K562 (cell line): ENCODE data around the gene TRMT2A. TPM values are rescaled to one million over a fixed set of nuclear protein-coding genes. Genes with fewer than 3 reads are reported as not detected.
A peak's percentile ranks its signal among the peaks of the same experiment; 100 is the strongest.

ENCODE experiments used
- ATF7 ChIP-seq: fragments of 450-650 bp; IDR thresholded peaks from 2 replicates; pipeline ENCODE4 v1.7.1; 2014; ENCODE audit warnings: mild to moderate bottlenecking, moderate library complexity
- CCNT2 ChIP-seq: IDR thresholded peaks from 2 replicates; pipeline ENCODE4 v1.6.1; 2011; ENCODE audit warnings: borderline replicate concordance, low read depth, mild to moderate bottlenecking, moderate library complexity, mixed read lengths, low read length; ENCODE audit not compliant: insufficient read length; ENCODE audit errors: extremely low read depth
- E2F6 ChIP-seq, 2 experiments: IDR thresholded peaks; 2 replicates each; pipeline ENCODE4 v1.6.1; 2011; ENCODE audit warnings: borderline replicate concordance in 1 of 2, control low read depth in 1 of 2, low read depth in 1 of 2, low read length in 1 of 2, mild to moderate bottlenecking in 1 of 2, mixed read lengths in 1 of 2, moderate library complexity in 1 of 2; ENCODE audit not compliant: insufficient read depth in 1 of 2, insufficient read length in 1 of 2, poor library complexity in 1 of 2, severe bottlenecking in 1 of 2; ENCODE audit errors: extremely low read depth in 1 of 2
- HMGXB4 ChIP-seq: sonication (generic); formaldehyde crosslinking; IDR thresholded peaks from 2 replicates; pipeline ENCODE4 v1.8.1; 2023; ENCODE audit warnings: mild to moderate bottlenecking, missing genetic modification reagents
- KAT7 ChIP-seq: sonication (generic); formaldehyde crosslinking; IDR thresholded peaks from 2 replicates; pipeline ENCODE4 v1.8.0; 2022; ENCODE audit warnings: missing genetic modification reagents, mild to moderate bottlenecking, borderline replicate concordance
- KDM2B ChIP-seq: fragments of 250-450 bp; sonication (Bioruptor Pico); IDR thresholded peaks from 2 replicates; pipeline ENCODE4 v1.8.0; 2021; ENCODE audit warnings: mild to moderate bottlenecking, moderate library complexity
- KLF1 ChIP-seq: fragments of 450-650 bp; IDR thresholded peaks from 2 replicates; pipeline ENCODE4 v1.6.1; 2016; ENCODE audit warnings: missing genetic modification characterization, missing compliant biosample characterization
- MAFK ChIP-seq: IDR thresholded peaks from 2 replicates; pipeline ENCODE4 v1.6.1; 2011; ENCODE audit warnings: low read length, improper control_type of control experiment
- MCM5 ChIP-seq: fragments of 450-650 bp; IDR thresholded peaks from 2 replicates; pipeline ENCODE4 v1.6.1; 2016; ENCODE audit warnings: low read depth
- SIX5 ChIP-seq, 2 experiments: IDR thresholded peaks; 2 replicates each; pipeline ENCODE4 v1.6.1; 2011; ENCODE audit warnings: low read length in 2 of 2, borderline replicate concordance in 1 of 2, low read depth in 1 of 2, mild to moderate bottlenecking in 1 of 2, moderate library complexity in 1 of 2; ENCODE audit not compliant: insufficient read depth in 1 of 2
- TBL1XR1 ChIP-seq, 2 experiments: IDR thresholded peaks; 2 replicates each; pipeline ENCODE4 v1.6.1; 2012; ENCODE audit warnings: improper control_type of control experiment in 2 of 2, low read length in 2 of 2, mild to moderate bottlenecking in 1 of 2
- ZBTB34 ChIP-seq: fragments of 250-450 bp; sonication (Bioruptor Pico); IDR thresholded peaks from 2 replicates; pipeline ENCODE4 v1.8.0; 2021; ENCODE audit warnings: mild to moderate bottlenecking, moderate library complexity
- ZKSCAN1 ChIP-seq: fragments of 150-350 bp; IDR thresholded peaks from 2 replicates; pipeline ENCODE4 v1.6.1; 2016; ENCODE audit warnings: low read depth, low read length
- ZNF140 ChIP-seq: fragments of 250-450 bp; sonication (Bioruptor Pico); IDR thresholded peaks from 2 replicates; pipeline ENCODE4 v1.8.0; 2021; ENCODE audit warnings: moderate library complexity, mild to moderate bottlenecking, inconsistent platforms
- ZNF398 ChIP-seq: fragments of 250-450 bp; sonication (Bioruptor Pico); IDR thresholded peaks from 2 replicates; pipeline ENCODE4 v1.8.0; 2021; ENCODE audit warnings: moderate library complexity, mild to moderate bottlenecking, inconsistent platforms
- ZNF764 ChIP-seq: fragments of 250-450 bp; sonication (Bioruptor Pico); IDR thresholded peaks from 2 replicates; pipeline ENCODE4 v1.4.0; 2020; ENCODE audit warnings: low read depth, mild to moderate bottlenecking, moderate library complexity
- polyA plus RNA-seq, 8 experiments: library from polyadenylated mRNA; depleted of rRNA in 4 of 8; stranded (reverse) in 5 of 8; unstranded in 3 of 8; fragments of >200 nt; fragmentation: Nextera tagmentation in 2 of 8; fragmentation: Illumina TruSeq in 1 of 8; extraction: Ambion mirVana in 2 of 8; extraction: Trizol in 1 of 8; gene quantifications; 2 replicates each; pipeline versions ENCODE4 v1.2.1 to v1.2.3, GENCODE V29; 2011 to 2014; ENCODE audit warnings: inconsistent platforms in 1 of 8, missing spikeins in 1 of 8
- total RNA-seq, 7 experiments: library from RNA; depleted of rRNA in 6 of 7; stranded (reverse); fragments of >200 nt in 6 of 7; fragmentation: Illumina TruSeq in 2 of 7; extraction: Trizol in 2 of 7; gene quantifications; 2 replicates each; pipeline versions ENCODE4 v1.2.1 to v1.2.3, GENCODE V29; 2011 to 2021; ENCODE audit warnings: low replicate concordance in 1 of 7
- TF ChIP-seq, protein P1 (sequence below): fragments of 450-650 bp; formaldehyde crosslinking; IDR thresholded peaks from 2 replicates; pipeline ENCODE4 v1.4.0; 2020; ENCODE audit warnings: mild to moderate bottlenecking, moderate library complexity

The TRMT2A gene
- total and polyA plus RNA-seq, 9 of the 15 experiments (the other 6 are each of a cell fraction or from before 2014, with no cell fraction given) = 1.6 to 265 (median 140) TPM

GRCh38 chr22:20117633-20118299 lies 740 bp upstream of the TRMT2A start (continued):
- TF ChIP-seq, protein P1, sequence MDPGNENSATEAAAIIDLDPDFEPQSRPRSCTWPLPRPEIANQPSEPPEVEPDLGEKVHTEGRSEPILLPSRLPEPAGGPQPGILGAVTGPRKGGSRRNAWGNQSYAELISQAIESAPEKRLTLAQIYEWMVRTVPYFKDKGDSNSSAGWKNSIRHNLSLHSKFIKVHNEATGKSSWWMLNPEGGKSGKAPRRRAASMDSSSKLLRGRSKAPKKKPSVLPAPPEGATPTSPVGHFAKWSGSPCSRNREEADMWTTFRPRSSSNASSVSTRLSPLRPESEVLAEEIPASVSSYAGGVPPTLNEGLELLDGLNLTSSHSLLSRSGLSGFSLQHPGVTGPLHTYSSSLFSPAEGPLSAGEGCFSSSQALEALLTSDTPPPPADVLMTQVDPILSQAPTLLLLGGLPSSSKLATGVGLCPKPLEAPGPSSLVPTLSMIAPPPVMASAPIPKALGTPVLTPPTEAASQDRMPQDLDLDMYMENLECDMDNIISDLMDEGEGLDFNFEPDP (CRISPR knock-in tag) = peak; percentile 20; the same call in 1 of the 2 replicates
- TF ChIP-seq MCM5 (no peak), KDM2B (CRISPR knock-in tag) (peak; percentile 38; the same call in 1 of the 2 replicates), KAT7 (CRISPR knock-in tag) (no peak), MAFK (no peak), HMGXB4 (CRISPR knock-in tag) (no peak; the same call in 1 of the 2 replicates), ZNF764 (CRISPR knock-in tag) (peak; percentile 13; the same call in 1 of the 2 replicates), KLF1 (tag) (0 out of 2 replicates have a peak, but pooled peaks have one; percentile 44), ZKSCAN1 (no peak), CCNT2 (no peak), ATF7 (no peak), TBL1XR1 (IDR thresholded peaks at IDR 0.05; ENCODE audit: low read length in 2 of 2) (peak; percentile 22 to 45; a peak in 1 of 4 replicates), ZNF140 (CRISPR knock-in tag) (no peak), ZBTB34 (no peak), SIX5 (IDR thresholded peaks at IDR 0.05; ENCODE audit: borderline replicate concordance in 1 of 2, insufficient read depth in 1 of 2, low read depth in 1 of 2, low read length in 2 of 2) (peak in 1 of 2 experiments; percentile 19; a peak in 1 of 4 replicates), E2F6 (IDR thresholded peaks at IDR 0.05; ENCODE audit: borderline replicate concordance in 1 of 2, extremely low read depth in 1 of 2, insufficient read depth in 1 of 2, insufficient read length in 1 of 2, low read depth in 1 of 2, low read length in 1 of 2, poor library complexity in 1 of 2, severe bottlenecking in 1 of 2) (peak in 1 of 2 experiments; percentile 63), ZNF398 (no peak)
